IPS-15b (cell line): Measurements from ENCODE around the gene CGNL1.

Source experiments
- H3K27me3 ChIP-seq: one replicate; pipeline ENCODE4 v1.6.1; 2013; ENCODE audit warnings: low read length; ENCODE audit not compliant: control insufficient read depth, insufficient read depth
- H3K36me3 ChIP-seq: one replicate; pipeline ENCODE4 v1.6.1; 2013; ENCODE audit warnings: low read length; ENCODE audit not compliant: control insufficient read depth, insufficient read depth
- H3K4me1 ChIP-seq: one replicate; pipeline ENCODE4 v1.6.1; 2013; ENCODE audit warnings: mild to moderate bottlenecking, low read length; ENCODE audit not compliant: control insufficient read depth, insufficient read depth
- H3K4me3 ChIP-seq: one replicate; pipeline ENCODE4 v1.5.1; 2013; ENCODE audit warnings: low read depth, low read length
- H3K9ac ChIP-seq: one replicate; pipeline ENCODE4 v1.6.1; 2013; ENCODE audit warnings: low read depth, mild to moderate bottlenecking, low read length
- H3K9me3 ChIP-seq: one replicate; pipeline ENCODE4 v1.6.1; 2013; ENCODE audit warnings: mild to moderate bottlenecking, low read length; ENCODE audit not compliant: control insufficient read depth, insufficient read depth

The CGNL1 gene

GRCh38 chr15:57411945-57412768 lies 35.9 kb downstream of the CGNL1 start:
- Histone ChIP-seq H3K27me3 (no peaks in the 10 kb centered on the region), H3K4me1 (peaks cover 5% of the 10 kb centered on the region), H3K9me3 (no peaks in the 10 kb centered on the region), H3K36me3 (no peaks in the 10 kb centered on the region), H3K4me3 (no peak overlapping the region), H3K9ac (no peak overlapping the region)

- Histone ChIP-seq H3K4me1 (peaks cover 5% of the 10 kb centered on the region), H3K36me3 (no peaks in the 10 kb centered on the region), H3K9me3 (no peaks in the 10 kb centered on the region), H3K4me3 (no peak overlapping the region), H3K9ac (no peak overlapping the region), H3K27me3 (no peaks in the 10 kb centered on the region)
Measured at GRCh38 chr15:57415602-57416001, 39.3 kb downstream of the CGNL1 start.

GRCh38 chr15:57418635-57419034 lies 42.3 kb downstream of the CGNL1 start:
- H3K9me3 ChIP-seq, result no peaks in the 10 kb centered on the region
- H3K9ac ChIP-seq, result no peak overlapping the region
- no peaks in the 10 kb centered on the region for H3K36me3 ChIP-seq
- H3K4me3 ChIP-seq, result no peak overlapping the region
- no peaks in the 10 kb centered on the region for H3K4me1 ChIP-seq
- H3K27me3 ChIP-seq, result no peaks in the 10 kb centered on the region

GRCh38 chr15:57419335-57419734 lies 43.0 kb downstream of the CGNL1 start:
- no peaks in the 10 kb centered on the region for H3K36me3 ChIP-seq
- no peak overlapping the region for H3K9ac ChIP-seq
- no peaks in the 10 kb centered on the region for H3K4me1 ChIP-seq
- H3K4me3 ChIP-seq, result no peak overlapping the region
- no peaks in the 10 kb centered on the region for H3K9me3 ChIP-seq
- H3K27me3 ChIP-seq, result no peaks in the 10 kb centered on the region

GRCh38 chr15:57421110-57421509 lies 44.8 kb downstream of the CGNL1 start:
- no peaks in the 10 kb centered on the region for H3K9me3 ChIP-seq
- H3K27me3 ChIP-seq, result no peaks in the 10 kb centered on the region
- no peaks in the 10 kb centered on the region for H3K4me1 ChIP-seq
- H3K9ac ChIP-seq, result no peak overlapping the region
- no peak overlapping the region for H3K4me3 ChIP-seq
- H3K36me3 ChIP-seq, result no peaks in the 10 kb centered on the region

- Histone ChIP-seq H3K4me3 (no peak overlapping the region), H3K36me3 (no peaks in the 10 kb centered on the region), H3K9me3 (no peaks in the 10 kb centered on the region), H3K9ac (no peak overlapping the region), H3K4me1 (no peaks in the 10 kb centered on the region), H3K27me3 (no peaks in the 10 kb centered on the region)
Measured at GRCh38 chr15:57421551-57421950, 45.2 kb downstream of the CGNL1 start.

GRCh38 chr15:57422113-57422754 lies 45.9 kb downstream of the CGNL1 start:
- Histone ChIP-seq H3K9ac (no peak overlapping the region), H3K27me3 (no peaks in the 10 kb centered on the region), H3K9me3 (no peaks in the 10 kb centered on the region), H3K36me3 (no peaks in the 10 kb centered on the region), H3K4me1 (no peaks in the 10 kb centered on the region), H3K4me3 (no peak overlapping the region)

GRCh38 chr15:57423599-57424140 lies 47.4 kb downstream of the CGNL1 start:
- no peaks in the 10 kb centered on the region for H3K27me3 ChIP-seq
- H3K4me3 ChIP-seq, result no peak overlapping the region
- no peaks in the 10 kb centered on the region for H3K9me3 ChIP-seq
- no peak overlapping the region for H3K9ac ChIP-seq
- no peaks in the 10 kb centered on the region for H3K36me3 ChIP-seq
- no peaks in the 10 kb centered on the region for H3K4me1 ChIP-seq

- Histone ChIP-seq H3K4me1 (no peaks in the 10 kb centered on the region), H3K4me3 (no peak overlapping the region), H3K27me3 (no peaks in the 10 kb centered on the region), H3K9me3 (no peaks in the 10 kb centered on the region), H3K9ac (no peak overlapping the region), H3K36me3 (no peaks in the 10 kb centered on the region)
Measured at GRCh38 chr15:57424628-57425405, 48.5 kb downstream of the CGNL1 start.

- H3K27me3 ChIP-seq, result no peaks in the 10 kb centered on the region
- no peaks in the 10 kb centered on the region for H3K4me1 ChIP-seq
- no peaks in the 10 kb centered on the region for H3K9me3 ChIP-seq
- H3K9ac ChIP-seq, result no peak overlapping the region
- H3K4me3 ChIP-seq, result no peak overlapping the region
- H3K36me3 ChIP-seq, result no peaks in the 10 kb centered on the region
Measured at GRCh38 chr15:57425842-57426241, 49.5 kb downstream of the CGNL1 start.

GRCh38 chr15:57427367-57427821 lies 51.1 kb downstream of the CGNL1 start:
- Histone ChIP-seq H3K36me3 (no peaks in the 10 kb centered on the region), H3K9me3 (no peaks in the 10 kb centered on the region), H3K27me3 (no peaks in the 10 kb centered on the region), H3K9ac (no peak overlapping the region), H3K4me3 (no peak overlapping the region), H3K4me1 (peaks cover 13% of the 10 kb centered on the region)
